ENCODE results near the gene KCTD1.

GRCh38 chr18:26550998-26551694, 2.8 kb upstream of the KCTD1 start:
- TF ChIP-seq NFIC (IDR thresholded peaks at IDR 0.05) (no peak), TAF1 (IDR thresholded peaks at IDR 0.05; ENCODE audit: low read depth) (no peak), CEBPB (IDR thresholded peaks at IDR 0.05) (no peak), EGR1 (IDR thresholded peaks at IDR 0.05) (no peak), EP300 (IDR thresholded peaks at IDR 0.05; ENCODE audit: borderline replicate concordance) (no peak), MAX (IDR thresholded peaks at IDR 0.05) (no peak), USF1 (IDR thresholded peaks at IDR 0.05) (no peak)
